HTR-8/SVneo (cell line): ENCODE measurements around the gene MALAT1.
A peak's percentile ranks its signal among the peaks of the same experiment; 100 is the strongest.

Source experiments
- DNase-seq: peaks from one replicate; pipeline ENCODE4 v3.0.0; 2011; ENCODE audit warnings: low spot score, mixed read lengths; ENCODE audit not compliant: insufficient read length
- FAIRE-seq: peaks from 2 replicates; lab custom pipeline; 2011; peaks lifted over from hg19 to GRCh38; lab: Jason Lieb, UNC

The MALAT1 gene

DNA sequence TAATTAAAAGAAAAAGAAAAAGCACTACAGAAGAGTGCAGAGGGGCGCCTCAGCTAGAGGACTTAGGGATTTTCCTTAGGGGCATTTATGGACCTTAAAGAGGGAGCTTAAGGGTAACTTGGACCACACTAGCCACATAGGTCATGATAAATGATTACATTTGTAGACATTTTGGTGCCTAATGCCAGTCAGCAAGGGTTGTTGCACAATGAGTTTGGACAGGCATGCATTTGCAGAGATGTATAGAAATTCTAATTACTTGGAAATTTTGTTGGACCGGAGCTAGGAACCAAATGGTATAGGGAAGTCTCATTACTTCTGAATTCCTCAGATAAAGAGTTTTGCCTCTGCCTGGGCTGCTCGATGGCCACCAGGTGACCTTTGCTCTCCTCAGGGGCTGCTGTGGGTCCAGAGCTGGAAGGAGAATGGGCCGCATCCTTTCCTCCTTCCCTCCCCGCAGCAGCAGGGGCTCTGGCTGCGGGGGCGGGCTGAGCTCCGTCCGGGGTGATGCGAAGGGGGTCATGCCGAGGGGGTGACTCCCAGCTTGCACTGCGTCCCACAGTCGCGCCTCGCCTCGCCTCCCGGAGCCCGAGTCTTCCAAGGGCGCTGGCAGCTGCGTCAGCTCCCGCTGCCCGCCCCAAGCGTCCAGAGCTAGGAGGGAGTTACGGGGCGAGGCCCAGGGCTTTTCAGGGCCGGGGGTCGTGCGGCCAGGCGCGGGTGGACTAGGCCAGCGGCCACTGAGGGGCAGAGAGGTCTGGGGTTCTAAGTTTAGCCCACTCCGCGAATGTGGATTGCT, 20.3 kb upstream of the MALAT1 start:
- DNase-seq (no peak), FAIRE-seq (no peak)

DNA sequence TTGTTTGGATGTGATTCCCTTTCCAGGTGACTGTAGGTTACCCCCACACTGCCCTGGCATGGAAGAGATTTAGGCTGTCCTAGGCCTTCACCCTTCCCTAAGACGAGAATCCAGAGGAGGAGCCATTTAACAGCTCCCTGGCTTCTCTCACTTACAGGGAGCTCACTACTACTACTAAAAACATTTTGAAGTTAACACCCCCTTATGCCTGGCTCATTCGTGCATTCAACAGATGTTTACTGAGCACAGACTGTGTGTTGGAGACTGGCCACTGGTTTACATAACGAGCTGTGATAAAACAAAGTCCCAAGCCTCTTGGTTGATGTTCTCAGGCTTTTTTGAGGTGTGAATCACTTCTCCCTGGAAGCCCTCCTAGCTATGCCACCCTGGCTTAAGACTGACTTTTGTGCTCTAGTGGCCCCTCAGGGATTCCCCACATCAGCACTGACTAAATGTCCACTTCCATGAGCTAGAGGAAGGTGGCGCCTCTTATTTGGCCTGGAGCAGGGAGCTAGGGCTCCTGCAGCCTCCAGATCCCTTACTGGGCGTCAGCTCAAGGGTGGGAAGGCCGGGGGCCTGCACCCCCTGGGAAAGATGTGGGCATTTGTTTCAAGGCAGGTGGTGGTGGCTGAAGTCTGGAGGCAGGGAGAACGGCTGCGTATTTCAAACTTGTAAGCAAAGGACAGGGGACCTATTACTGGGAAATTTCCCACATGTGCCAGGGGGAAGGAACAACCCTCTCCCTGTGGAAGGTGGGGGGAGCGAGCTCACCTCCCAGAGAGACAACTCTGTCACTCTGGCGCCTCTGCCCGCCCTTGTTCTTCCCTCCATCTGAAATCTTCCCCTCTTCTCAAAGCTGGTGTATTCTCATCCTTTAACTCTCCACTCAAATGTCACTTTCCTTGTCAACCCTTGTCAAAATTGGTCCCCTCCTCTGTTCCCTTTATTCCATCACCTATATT, 19.4 kb upstream of the MALAT1 start:
- no peak for DNase-seq
- no peak for FAIRE-seq

DNA sequence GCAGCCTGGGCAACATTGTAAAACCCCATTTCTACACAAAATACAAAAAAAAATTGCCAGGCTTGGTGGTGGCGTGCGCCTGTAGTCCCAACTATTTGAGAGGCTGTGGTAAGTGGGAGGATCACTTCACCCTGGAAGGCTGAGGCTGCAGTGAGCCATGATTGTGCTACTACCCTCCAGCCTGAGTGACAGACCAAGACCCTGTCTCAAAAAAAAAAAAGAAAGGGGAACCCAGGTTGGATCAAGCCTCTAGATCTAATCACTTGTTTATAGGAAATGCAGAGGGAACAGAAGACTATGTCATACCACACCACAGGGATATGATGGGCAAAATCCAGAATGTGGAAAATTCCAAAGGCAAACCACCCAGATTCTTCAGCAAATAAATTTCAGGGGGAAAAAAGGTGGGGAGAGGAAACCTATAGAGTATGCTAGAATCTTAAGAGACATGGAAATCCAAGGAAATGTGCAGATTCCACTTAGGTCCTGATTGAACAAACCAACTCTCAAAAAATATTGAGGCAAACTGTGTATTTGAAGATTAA, 16.5 kb upstream of the MALAT1 start:
- no peak for FAIRE-seq
- no peak for DNase-seq

DNA sequence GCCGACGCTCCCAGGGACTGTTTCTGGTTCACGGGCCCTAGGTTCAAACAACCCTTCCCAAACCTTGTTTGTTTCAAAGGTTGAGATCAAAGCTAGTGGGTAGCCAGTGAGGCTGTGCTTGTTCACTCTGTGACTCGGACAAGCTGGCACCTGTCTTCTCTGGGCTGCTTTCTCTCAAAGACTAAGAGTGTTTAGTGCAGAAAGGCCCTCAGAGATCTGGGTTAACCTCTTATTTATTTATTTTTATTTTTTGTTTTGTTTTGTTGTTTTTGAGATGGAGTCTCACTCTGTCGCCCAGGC, 13.0 kb upstream of the MALAT1 start:
- FAIRE-seq (no peak), DNase-seq (no peak)

DNA sequence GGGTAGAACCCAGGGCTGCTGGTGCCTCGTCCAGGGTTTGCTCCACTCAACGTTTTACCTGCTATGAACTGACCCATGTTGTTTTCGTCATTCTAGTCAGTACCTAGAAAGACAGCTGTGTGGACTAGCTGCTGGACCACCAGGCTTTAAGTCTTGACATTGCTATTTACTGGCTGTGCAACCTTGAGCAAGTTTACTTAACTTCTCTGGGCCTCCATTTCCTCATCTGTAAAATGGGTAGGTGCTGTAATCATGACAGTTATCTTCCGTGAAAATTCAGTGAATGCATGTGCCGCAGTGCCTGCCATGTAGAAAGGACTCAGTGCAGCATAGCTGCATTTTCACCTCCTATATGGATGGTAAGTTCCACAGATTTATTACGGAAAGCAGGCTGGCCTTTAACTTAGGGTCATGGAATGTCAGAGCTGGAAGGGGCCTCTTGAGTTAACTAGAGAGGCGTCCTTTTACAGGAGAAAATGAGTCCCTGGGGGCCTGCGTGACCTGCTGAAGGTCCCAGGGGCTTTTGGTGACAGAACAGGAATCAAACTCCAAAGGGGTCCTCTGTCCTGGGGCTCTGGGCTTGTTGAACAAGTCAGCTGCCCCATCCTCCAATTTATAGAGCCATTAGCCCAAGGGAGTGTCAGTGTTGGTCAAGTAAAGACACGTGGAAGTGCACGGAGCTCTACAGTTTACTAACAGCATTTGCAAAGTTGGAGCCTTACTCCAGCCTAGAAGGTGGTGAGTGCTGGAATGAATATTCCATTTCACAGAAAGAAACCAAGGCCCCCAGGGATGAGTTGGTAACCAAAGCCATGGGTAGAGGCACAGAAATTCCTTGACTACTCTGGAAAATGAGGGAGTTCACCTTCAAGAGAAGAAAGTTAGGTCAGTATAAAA, 12.0 kb upstream of the MALAT1 start:
- no peak for DNase-seq
- FAIRE-seq: no peak

- DNase-seq (peak; percentile 97), FAIRE-seq (peak; percentile 79)
These were observed 11.2 kb upstream of the MALAT1 start for GRCh38 chr11:65487467-65488272.

- no peak for DNase-seq
These were observed 10.4 kb upstream of the MALAT1 start for GRCh38 chr11:65488273-65489034.

GRCh38 chr11:65489035-65489705, 9.7 kb upstream of the MALAT1 start:
- DNase-seq (peak; percentile 82), FAIRE-seq (peak; percentile 86)

More at GRCh38 chr11:65488273-65489034, 10.4 kb upstream of the MALAT1 start:
- no peak for FAIRE-seq

DNA sequence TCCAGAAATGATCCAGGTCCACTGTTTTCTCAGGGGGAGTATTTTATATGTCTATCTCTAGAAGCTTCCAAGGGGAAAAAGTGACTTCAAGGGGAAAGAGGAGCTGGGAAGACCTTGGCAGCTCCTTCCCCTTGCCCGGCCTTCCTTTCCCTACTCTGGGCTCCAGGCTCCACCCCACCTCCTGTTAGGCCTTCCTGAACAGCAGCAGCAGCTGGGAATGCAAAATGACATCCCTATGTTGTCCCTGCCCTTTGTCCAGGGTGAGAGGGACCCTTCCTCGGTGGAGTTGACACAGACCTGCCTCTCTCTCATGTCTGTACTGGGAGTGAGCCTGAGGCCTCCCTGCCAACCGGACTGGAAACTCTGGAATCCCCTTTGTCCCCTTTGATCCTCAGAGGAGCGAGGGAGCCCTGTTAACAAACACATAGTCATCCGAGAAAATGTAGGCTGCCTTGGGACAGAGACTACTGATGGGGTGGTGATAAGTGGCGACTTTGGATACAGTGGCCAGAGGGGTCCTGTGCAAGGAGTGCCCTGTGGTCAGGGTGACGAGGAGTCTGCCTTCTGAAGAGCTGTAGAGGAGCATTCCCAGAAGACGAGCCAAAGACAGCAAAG, 9.0 kb upstream of the MALAT1 start:
- FAIRE-seq (no peak), DNase-seq (no peak)

GRCh38 chr11:65491163-65491465, 7.7 kb upstream of the MALAT1 start:
- FAIRE-seq (no peak), DNase-seq (no peak)

DNA sequence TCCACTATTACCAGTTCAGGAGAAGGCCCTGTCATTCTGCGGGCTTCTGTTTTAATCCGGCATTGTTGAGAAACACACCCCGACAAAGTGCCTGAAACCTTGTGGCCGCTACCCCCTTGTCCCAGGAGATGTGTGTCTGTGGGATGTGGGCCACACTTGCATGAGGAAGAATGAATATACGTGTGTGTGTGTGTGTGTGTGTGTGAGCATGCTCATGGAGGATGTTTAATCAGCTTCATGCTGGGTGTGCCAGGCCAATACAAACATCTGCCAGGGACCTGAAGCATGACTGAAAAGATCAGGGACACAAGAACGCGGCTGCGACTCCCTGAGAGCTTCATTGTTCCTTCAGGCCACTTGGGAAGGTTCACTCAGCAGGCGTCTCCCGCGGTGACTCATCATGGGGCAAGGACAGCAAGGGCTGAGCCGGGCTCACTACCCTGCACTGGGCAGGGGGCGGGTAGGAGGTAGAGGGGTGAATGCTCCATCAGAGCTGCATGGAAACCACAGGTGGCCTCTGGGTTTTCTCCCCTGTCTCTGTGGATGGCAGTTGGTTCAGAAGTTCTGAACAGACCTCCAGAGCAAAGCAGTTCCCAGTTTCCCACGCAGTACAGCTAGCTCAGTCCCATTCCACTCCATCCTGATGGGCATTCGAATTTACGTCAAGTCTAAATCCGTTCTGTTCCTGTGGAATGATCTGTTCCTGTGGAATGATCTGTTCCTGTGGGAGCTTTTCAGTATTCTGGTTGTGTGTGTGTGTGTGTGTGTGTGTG, 7.0 kb upstream of the MALAT1 start:
- FAIRE-seq: no peak
- no peak for DNase-seq

DNA sequence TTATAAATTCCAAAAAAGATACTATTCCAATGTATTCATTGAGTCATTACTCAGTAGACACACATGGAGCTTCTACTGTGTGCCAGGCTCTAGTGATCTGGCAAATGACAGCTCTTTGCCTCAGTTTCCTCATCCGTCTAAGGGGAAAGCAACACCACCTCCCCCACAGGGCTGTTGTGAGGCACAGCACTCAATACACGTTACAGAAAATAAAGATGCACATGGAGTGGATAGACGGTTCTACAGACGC, 6.5 kb upstream of the MALAT1 start:
- FAIRE-seq (no peak), DNase-seq (no peak)

DNA sequence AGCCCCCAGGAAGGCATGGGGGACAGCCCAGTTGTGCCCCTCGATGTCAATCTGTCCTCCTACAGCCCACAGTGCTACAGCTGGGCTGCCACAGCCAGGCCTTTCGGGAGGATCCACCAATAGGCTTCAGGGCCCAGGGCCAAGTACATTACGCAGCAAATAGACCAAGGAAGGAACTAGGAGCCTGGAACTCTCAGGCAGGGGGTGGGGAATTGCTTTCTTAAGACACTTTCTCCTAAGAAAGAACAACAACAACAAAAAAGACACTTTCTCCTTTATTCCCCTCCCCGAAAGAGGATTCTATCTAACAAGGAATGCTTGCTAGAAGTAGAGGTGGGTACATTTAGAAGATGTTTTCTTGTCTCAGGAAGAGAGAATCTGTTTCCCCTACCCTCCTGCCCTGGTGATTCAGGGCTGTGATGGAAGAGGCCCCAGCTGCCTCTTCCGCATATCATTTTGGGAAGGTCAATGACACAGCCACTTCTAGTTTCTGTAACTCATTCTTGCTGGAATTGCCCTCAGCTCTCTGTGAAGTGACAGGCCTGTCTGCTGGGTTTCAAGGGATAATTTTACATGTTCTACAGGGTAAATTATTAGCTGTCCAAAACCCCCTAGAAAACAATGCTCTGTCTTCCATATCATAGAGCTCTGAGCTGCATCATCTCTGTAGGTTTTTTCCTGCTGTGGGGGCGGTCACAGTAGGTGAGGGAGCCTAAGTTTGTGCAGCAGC, 6.0 kb upstream of the MALAT1 start:
- DNase-seq: no peak
- no peak for FAIRE-seq

DNA sequence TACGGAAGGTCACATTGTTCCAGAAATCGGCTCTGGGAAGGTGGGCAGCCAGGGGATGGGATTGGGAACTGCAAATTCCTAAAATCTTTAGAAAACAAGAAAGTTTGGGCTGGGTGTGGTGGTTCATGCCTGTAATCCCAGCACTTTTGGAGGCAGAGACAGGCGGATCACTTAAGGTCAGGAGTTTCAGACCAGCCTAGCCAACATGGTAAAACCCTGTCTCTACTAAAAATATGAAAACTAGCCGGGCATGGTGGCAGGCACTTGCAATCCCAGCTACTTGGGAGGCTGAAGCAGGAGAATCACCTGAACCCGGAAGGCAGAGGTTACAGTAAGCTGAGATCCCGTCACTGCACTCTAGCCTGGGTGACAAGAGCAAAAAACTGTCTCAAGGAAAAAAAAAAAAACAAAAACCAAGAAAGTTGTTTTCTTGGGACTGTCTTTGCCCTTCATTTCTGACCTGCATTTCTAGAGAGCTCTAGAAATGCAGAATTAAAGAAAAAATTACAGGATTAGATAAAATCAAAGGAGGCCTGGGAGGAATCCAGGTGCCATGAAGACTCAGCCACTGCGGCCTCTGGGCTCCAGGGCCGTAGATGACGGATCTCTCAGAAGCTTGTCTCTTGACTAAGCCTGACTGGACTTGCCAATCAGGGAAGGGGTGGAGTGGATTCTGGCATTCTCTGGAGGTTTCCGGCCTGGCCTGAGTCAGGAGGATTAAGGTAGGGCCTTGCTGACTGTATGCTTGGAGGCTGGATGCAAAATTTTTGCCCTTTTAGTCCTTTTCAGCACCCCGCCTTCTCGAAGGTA, 5.3 kb upstream of the MALAT1 start:
- DNase-seq (peak; percentile 76), FAIRE-seq (no peak)

GRCh38 chr11:65496304-65497140, 2.3 kb upstream of the MALAT1 start:
- DNase-seq: no peak

More at GRCh38 chr11:65496304-65497140, 2.3 kb upstream of the MALAT1 start:
- no peak for FAIRE-seq
